ENCODE measurements around the gene RABGAP1L.
"Not testable (repeated sequence)": the region's sequence is repeated elsewhere in the genome, so short reads cannot be mapped to it uniquely, and the experiment has no call there.

The RABGAP1L gene

DNA sequence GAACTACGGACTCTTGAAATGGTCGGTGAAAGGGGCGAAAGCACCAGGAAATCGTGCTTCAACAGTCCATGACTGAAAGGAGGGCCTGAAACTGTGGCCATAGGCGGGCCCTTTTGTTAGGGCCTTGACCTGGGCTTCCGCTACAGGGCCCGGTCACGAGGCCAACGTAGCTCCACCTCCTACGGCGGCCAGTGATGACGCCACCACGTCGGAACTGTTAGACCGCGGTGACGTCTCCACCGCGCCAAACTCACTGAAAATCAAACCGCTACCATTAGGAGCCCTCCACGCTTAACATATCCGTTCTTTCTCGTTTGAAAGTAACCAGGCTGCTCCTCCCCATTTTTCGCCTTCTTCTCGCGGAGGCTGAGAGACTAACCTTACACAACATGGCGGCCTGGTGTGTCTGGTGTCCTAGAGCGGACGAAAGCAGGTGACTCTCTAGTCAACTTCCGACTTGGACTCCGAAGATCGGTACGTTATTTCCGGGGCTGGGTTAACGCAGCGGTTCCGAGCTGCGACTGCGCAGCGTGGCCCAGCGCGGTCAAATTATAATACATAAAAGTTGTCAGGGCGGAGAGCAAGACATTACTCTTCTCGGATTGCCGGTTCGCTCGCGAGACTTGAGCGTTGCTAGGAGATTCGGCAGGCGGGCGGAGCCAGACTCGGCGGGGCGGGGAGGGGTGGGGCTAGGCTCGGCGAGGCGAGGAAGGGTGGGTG lies 840.1 kb downstream of the RABGAP1L start:
- DNase-seq (ENCODE audit: low read depth): peak; percentile 97

DNA sequence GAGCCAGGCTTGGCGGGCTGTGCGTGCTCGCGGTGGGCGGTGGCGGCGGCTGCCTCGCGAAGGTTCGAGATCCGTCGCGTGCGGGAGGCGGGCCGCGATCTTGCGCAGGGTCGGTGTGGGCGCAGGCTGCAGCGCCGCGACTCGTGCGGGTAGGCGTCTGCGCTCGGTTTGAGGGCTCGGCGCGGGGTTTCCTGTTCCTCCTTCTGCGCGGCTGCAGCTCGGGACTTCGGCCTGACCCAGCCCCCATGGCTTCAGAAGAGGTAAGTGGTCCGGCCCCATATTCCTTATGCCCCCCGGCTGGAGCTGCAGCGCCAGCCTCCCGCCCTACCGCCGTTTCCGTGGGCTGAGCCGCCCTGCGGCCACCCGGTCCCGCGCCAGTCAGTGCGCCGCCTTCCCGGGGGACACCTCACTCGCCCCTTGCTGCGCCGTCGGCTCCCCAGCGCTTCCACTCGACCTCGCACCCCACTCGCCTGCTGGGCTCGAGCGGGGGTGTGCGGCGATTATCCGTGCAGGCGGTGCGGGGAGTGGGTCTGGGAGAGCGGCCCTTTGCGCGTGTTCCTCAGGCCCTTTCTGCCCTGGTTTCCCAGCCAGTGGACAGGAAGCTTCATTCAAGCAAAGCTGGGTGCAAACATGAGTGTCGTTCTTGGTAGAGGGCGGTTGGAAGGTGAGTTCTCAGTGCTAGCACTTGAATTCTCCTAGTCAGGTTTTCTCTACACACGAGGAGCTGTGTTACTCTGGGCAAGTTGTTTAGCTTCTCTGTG lies 840.8 kb downstream of the RABGAP1L start, which contains the start of gene CACYBP:
Gene CACYBP, plus strand, starts transcription at position 12 of the 761 bp plus-strand sequence. Its CDS starts 234 bp downstream, at position 246.
- no peak for DNase-seq (ENCODE audit: low read depth)

- no peak for DNase-seq (ENCODE audit: low read depth)
Observed at GRCh38 chr1:175000697-175001187, 841.4 kb downstream of the RABGAP1L start.

GRCh38 chr1:175002910-175003517 lies 843.7 kb downstream of the RABGAP1L start:
- no peak for DNase-seq (ENCODE audit: low read depth)

DNA sequence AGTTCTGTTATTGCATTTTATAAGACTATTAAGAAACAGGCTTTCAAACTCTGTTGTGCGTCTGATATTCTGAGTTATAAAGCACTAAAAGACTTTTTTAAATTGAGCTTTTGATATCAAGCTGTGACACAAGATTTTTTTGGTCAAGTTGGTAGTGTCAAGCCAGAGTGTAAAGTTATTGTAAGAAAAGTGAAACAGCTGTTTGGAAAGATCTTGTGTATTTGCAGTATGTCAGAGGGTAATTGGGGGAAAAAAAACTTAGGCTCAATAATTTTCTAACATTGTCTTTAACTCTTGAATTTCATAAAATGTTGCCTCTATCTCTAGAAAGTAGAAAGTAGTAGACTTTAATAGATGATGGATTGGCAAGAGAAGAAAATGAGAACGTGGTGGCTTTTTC lies 844.2 kb downstream of the RABGAP1L start:
- DNase-seq (ENCODE audit: low read depth): no peak

- DNase-seq (ENCODE audit: low read depth): no peak
Observed at GRCh38 chr1:175005085-175005783, 845.9 kb downstream of the RABGAP1L start.

GRCh38 chr1:175009532-175009931 lies 850.2 kb downstream of the RABGAP1L start:
- no peak for DNase-seq (ENCODE audit: low read depth)

DNA sequence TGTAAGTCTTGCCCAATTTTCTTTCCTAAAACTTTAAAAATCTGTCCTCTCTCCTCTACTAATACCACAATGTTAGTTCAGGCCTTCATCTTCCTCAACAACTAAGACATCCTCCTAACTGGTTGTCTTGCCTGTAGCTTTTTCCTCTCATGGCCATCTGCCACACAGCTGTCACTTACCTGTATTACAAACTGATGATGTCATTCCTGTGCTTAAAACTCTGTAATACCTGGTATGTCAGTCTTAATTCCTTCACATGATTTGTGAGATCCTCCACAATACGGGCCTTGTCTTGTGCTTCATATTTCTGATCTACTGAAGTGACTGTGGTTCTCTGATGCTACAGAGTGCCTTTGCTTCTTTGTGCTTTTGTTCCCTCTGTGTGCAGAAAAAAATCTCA lies 854.1 kb downstream of the RABGAP1L start:
- no peak for DNase-seq (ENCODE audit: low read depth)

DNA sequence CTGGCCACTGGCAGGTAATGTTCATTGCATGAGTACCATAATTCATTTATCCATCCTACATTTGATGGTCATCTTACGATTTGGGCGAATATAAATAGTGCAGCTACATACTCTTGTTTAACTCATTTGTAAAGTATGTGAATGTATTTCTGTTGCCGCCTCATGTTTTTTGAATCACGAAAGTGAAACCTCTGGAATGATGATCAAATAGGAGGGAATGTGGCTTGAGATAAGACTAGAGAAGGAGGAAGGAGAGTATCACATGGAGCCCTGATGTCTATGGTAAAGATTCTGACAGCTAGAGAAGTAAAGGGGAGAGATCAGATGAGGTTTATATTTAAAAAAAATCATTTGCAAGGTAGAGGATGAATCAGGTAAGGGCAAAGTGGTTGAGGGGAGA lies 855.9 kb downstream of the RABGAP1L start:
- no peak for DNase-seq (ENCODE audit: low read depth)

GRCh38 chr1:175019524-175019923 lies 860.2 kb downstream of the RABGAP1L start:
- DNase-seq (ENCODE audit: low read depth): no peak

- peak; percentile 98 for DNase-seq (ENCODE audit: low read depth)
Observed at GRCh38 chr1:175023043-175023921, 864.0 kb downstream of the RABGAP1L start, which contains the start of gene MRPS14. Gene MRPS14 (minus strand): TSS chr1:175023425. CDS start chr1:175023408, 17 bp downstream.

DNA sequence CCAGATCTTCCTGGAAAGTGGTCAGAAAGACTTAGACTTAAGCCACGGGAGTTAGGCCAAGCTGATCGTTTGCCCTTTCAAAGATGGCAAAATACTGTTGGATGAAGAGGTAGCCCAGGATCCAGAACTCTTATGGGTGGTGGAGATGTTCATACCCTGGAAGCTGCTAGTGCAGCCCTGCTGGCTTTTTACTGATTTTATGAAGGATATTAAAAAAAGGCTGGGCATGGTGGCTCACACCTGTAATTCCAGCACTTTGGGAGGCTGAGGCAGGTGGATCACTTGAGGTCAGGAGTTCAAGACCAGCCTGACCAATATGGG lies 864.6 kb downstream of the RABGAP1L start:
- DNase-seq (ENCODE audit: low read depth): not testable (repeated sequence)

DNA sequence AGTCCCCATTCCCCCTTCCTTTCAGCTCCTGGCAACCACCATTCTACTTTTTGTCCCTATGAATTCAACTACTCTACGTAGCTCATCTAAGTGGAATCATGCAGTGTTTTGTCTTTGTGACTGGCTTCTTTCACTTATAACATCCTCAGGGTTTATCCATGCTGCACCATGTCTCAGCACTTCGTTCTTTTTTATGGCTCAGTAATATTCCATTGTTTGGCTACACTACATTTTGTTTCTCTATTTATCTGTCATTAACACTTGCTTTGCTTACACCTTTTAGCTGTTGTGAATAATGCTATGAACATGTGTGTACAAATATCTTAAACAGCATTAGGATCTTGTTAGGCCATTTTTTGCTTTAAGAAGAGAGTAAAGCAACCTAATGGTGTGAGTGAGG lies 865.5 kb downstream of the RABGAP1L start:
- no peak for DNase-seq (ENCODE audit: low read depth)

DNA sequence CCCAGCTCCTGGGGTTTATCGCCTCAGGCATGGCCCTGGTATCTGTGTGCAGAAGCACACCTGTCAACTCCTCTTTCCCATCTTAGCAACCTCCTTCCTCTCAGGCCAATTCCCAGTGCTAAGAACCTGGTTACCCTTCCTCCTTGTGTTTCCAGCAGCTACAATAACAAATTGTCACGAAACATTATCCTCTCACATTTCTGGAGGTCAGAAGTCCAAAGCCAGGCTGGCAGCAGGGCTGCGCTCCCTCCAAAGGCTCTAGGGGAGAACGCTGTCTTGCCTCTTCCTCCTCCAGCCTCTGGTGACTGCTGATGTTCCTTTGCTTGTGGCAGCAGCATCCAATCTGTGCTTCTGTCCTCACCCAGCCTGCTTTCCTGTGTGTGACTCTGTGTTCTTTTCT lies 874.6 kb downstream of the RABGAP1L start:
- DNase-seq (ENCODE audit: low read depth): no peak

DNA sequence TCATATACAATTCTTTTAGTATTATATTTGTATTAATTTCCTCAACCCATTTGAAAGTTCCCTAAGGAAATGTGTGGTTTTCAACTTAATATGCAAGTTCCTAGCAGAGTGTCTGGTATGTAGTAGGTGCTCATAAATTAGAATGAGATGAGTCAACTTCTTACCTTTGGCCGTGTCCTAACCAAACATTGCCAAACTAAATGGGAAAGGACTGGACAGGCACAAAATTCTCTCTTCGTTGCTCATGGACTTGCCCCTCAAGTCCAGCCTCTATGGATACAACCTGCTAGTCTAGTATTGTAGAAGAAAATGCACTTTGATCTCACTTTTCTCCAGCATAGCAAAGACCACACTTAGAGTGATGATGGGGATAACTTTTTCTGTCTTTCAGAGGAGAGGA lies 875.5 kb downstream of the RABGAP1L start:
- no peak for DNase-seq (ENCODE audit: low read depth)

DNA sequence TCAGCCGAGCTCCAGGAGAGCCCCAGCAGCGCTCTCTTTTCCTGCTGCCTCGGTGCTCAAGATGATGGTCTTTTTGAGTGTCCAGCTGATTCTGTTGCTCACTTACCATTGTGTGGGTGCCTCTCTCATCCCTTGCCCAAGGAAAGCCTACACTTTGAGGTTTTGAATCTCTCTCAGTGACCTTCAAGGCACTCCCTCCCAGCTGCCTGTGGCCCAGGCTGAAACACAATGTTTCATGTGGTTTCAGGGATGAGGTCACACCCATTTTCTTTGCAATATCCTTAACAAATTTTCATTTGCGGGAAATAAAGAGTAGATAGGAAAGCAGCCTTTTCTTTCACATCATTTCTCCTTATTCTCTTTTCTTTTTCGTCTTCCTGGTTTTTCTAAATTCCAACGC lies 876.5 kb downstream of the RABGAP1L start:
- no peak for DNase-seq (ENCODE audit: low read depth)

GRCh38 chr1:175036476-175036875 lies 877.2 kb downstream of the RABGAP1L start:
- no peak for DNase-seq (ENCODE audit: low read depth)

DNA sequence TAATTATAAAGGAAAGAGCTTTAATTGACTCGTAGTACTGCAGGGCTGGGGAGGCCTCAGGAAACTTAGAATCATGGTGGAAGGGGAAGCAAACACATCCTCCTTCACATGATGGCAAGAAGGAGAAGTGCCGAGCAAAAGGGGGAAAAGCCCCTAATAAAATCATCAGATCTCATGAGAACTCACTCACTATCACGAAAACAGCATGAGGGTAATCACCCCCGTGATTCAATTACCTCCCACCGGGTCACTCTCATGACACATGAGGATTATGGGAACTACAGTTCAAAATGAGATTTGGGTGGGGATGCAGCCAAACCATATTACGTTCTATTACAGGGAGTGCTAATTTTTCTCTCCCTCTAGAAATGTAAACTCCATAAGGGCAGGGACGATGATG lies 878.1 kb downstream of the RABGAP1L start:
- no peak for DNase-seq (ENCODE audit: low read depth)

GRCh38 chr1:175040324-175040879 lies 881.1 kb downstream of the RABGAP1L start:
- DNase-seq (ENCODE audit: low read depth): no peak

GRCh38 chr1:175042650-175043049 lies 883.3 kb downstream of the RABGAP1L start:
- DNase-seq (ENCODE audit: low read depth): no peak

DNA sequence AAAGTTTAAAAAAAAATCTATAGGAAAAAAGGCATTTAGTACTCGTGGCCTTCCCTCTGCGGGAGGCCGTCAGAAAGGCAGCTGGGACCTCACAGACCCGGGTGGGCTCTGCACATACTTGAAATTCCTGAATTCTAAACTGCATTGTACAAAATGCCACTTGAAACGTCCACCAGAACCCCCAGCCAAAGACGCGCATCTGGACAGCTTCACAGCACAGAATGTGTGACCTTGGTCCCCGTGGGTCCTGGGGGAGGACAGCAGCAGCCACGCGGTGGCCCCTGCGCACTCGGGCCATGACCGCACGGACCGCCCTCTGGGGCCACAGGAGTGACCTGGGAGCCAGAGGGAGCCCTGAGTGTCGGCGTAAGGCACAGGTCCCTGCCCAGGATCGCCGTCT lies 884.5 kb downstream of the RABGAP1L start:
- DNase-seq (ENCODE audit: low read depth): no peak

Data from stimulated activated CD4-positive, alpha-beta T cell treated with anti-CD3 and anti-CD28 coated beads, Interleukin-2, amount 100 ng/mL, for 4 hours (primary cell).